ENCODE data around the gene OR51L1. TPM values are rescaled to one million over a fixed set of nuclear protein-coding genes. Genes with fewer than 3 reads are reported as not detected.

OR51L1 gene
- total and polyA plus RNA-seq, 10 donors = not detected

DNA sequence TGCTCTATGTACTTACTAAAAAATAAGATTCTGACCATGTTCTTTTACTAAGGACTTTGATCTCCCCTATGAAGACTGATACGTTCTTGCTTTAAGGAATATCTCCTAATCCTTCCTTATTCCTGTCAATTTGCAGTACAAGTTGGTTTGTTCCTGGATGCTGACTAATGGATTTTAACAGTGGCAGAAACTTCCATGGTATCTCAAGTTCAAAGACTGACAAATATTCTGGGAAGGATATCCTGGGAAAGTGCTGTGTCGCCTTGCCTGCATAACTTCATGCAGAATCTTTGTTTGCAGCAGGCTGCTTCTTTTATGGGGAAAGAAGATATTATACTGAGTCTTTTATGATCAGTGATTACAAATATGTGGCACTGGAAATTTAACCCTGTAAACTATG is 43.3 kb downstream of the OR51L1 start:
- H3K9me3 ChIP-seq = no peaks in the 10 kb centered on the region
- no peaks in the 10 kb centered on the region for H3K27me3 ChIP-seq (replicated peaks in 1 of 7)
- 42 to 83% (median 60%) methylated on average over 2 of the region's 2 CpGs for WGBS, 5 donors
- H3K36me3 ChIP-seq = no peaks in the 10 kb centered on the region
- no peak for DNase-seq
- no peaks in the 10 kb centered on the region for H3K4me1 ChIP-seq
- intact Hi-C loops (cut with DNase I; ENCODE audit: low total_unique reads) = no loop called here
- H3K4me3 ChIP-seq = no peak overlapping the region
- H3K27ac ChIP-seq = no peak overlapping the region
- TF ChIP-seq POLR2A (IDR thresholded peaks at IDR 0.05) (no peak), POLR2AphosphoS5 (IDR thresholded peaks at IDR 0.05) (no peak)
- TF ChIP-seq, protein P1, sequence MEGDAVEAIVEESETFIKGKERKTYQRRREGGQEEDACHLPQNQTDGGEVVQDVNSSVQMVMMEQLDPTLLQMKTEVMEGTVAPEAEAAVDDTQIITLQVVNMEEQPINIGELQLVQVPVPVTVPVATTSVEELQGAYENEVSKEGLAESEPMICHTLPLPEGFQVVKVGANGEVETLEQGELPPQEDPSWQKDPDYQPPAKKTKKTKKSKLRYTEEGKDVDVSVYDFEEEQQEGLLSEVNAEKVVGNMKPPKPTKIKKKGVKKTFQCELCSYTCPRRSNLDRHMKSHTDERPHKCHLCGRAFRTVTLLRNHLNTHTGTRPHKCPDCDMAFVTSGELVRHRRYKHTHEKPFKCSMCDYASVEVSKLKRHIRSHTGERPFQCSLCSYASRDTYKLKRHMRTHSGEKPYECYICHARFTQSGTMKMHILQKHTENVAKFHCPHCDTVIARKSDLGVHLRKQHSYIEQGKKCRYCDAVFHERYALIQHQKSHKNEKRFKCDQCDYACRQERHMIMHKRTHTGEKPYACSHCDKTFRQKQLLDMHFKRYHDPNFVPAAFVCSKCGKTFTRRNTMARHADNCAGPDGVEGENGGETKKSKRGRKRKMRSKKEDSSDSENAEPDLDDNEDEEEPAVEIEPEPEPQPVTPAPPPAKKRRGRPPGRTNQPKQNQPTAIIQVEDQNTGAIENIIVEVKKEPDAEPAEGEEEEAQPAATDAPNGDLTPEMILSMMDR (IDR thresholded peaks at IDR 0.05 in 8 of 11, conservative IDR thresholded peaks at IDR 0.05 in 3 of 11) = no peak

DNA sequence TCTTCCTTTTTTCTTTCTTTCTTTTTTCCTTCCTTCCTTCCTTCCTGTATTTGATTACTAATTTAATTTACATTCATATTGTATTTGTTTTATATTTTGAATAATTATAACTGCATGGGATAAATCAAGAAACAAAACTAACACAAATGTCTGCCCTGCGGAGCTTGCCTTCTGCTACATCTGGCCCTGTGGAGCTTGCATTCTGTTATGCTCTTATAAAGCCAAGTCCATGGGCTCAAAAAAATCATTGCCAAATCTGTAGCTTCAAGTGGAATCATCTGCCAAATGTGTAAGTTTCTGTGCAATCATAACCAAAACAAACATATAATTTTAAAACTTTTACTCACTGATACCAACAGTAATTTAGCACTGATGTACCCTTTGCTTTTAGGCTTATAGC is 43.7 kb downstream of the OR51L1 start:
- H3K27me3 ChIP-seq (replicated peaks in 1 of 7) = no peaks in the 10 kb centered on the region
- no peak for DNase-seq
- no peak overlapping the region for H3K4me3 ChIP-seq
- no peaks in the 10 kb centered on the region for H3K36me3 ChIP-seq
- H3K9me3 ChIP-seq = no peaks in the 10 kb centered on the region
- no peaks in the 10 kb centered on the region for H3K4me1 ChIP-seq
- TF ChIP-seq, protein P1 (IDR thresholded peaks at IDR 0.05 in 8 of 11, conservative IDR thresholded peaks at IDR 0.05 in 3 of 11) = no peak
- TF ChIP-seq POLR2AphosphoS5 (IDR thresholded peaks at IDR 0.05) (no peak), POLR2A (IDR thresholded peaks at IDR 0.05) (no peak)
- 94 to 97% (median 95%) methylated on average over 1 of the region's 1 CpG for WGBS, 5 donors
- H3K27ac ChIP-seq = no peak overlapping the region
- intact Hi-C loops (cut with DNase I; ENCODE audit: low total_unique reads) = no loop called here

DNA sequence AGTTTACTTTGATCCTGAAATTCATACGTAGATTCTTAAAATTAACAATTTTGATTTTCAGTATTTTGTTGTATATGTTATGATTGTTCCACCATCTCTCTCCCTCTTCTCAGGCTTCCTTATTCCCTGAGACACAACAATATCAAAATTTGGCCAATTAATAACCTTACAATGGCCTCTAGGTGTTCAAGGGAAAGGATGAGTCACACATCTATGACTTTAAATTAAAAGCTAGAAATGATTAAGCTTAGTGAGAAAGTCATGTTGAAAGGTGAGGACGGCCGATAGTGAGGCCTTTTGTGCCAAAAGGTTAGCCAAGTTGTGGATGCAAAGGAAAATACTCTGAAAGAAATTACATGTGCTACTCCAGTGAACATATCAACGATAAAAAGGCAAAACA is 46.2 kb downstream of the OR51L1 start:
- Histone ChIP-seq H3K9me3 (no peaks in the 10 kb centered on the region), H3K4me1 (no peaks in the 10 kb centered on the region), H3K27me3 (replicated peaks in 1 of 7) (no peaks in the 10 kb centered on the region), H3K27ac (no peak overlapping the region), H3K4me3 (no peak overlapping the region), H3K36me3 (no peaks in the 10 kb centered on the region)
- no peak for DNase-seq
- intact Hi-C loops (cut with DNase I; ENCODE audit: low total_unique reads) = no loop called here
- 54 to 87% (median 71%) methylated on average over 4 of the region's 4 CpGs for WGBS, 5 donors
- TF ChIP-seq POLR2AphosphoS5 (IDR thresholded peaks at IDR 0.05) = no peak
- TF ChIP-seq, protein P1 (IDR thresholded peaks at IDR 0.05 in 8 of 11, conservative IDR thresholded peaks at IDR 0.05 in 3 of 11) = no peak
- TF ChIP-seq POLR2A (IDR thresholded peaks at IDR 0.05) = no peak

DNA sequence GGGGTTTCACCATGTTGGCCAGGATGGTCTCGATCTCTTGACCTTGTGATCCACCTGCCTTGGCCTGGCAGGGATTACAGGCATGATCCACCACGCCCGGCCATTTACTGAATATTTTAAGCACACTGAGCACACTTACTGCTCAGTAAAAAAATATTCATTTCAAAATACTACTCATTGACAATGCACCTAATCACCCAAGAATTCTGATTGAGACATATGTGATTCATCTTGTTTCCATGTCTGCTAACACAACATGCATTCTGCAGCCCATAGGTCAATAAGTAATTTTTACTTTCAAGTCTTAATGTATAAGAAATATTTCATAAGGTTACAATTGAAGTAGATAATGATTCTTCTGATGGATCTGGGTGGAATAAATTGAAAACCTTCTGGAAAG is 47.4 kb downstream of the OR51L1 start:
- Histone ChIP-seq H3K27ac (no peak overlapping the region), H3K36me3 (no peaks in the 10 kb centered on the region), H3K27me3 (replicated peaks in 1 of 7) (no peaks in the 10 kb centered on the region), H3K9me3 (no peaks in the 10 kb centered on the region), H3K4me1 (no peaks in the 10 kb centered on the region), H3K4me3 (no peak overlapping the region)
- TF ChIP-seq POLR2AphosphoS5 (IDR thresholded peaks at IDR 0.05) (no peak), POLR2A (IDR thresholded peaks at IDR 0.05) (no peak)
- TF ChIP-seq, protein P1 (IDR thresholded peaks at IDR 0.05 in 8 of 11, conservative IDR thresholded peaks at IDR 0.05 in 3 of 11) = no peak
- no peak for DNase-seq
- intact Hi-C loops (cut with DNase I; ENCODE audit: low total_unique reads) = no loop called here
- 47 to 91% (median 79%) methylated on average over 3 of the region's 3 CpGs for WGBS, 5 donors

All from spleen (tissue), 11 donors.